HG03565 (cell line): ENCODE measurements around the gene KRTAP22-2.

Experiments
- ATAC-seq: cut with Tn5 transposase; IDR thresholded peaks from one replicate; pipeline ENCODE4 v1.9.1; 2021; ENCODE audit warnings: mild to moderate bottlenecking, moderate library complexity; ENCODE audit not compliant: unreplicated experiment

The KRTAP22-2 gene

GRCh38 chr21:30590297-30590696 lies at the start of gene KRTAP22-2:
TSS of gene KRTAP22-2 (minus strand) at chr21:30590397.
- no peak for ATAC-seq

GRCh38 chr21:30638686-30639085 lies 48.5 kb upstream of the KRTAP22-2 start:
- ATAC-seq = no peak

GRCh38 chr21:30634906-30635305 lies 44.7 kb upstream of the KRTAP22-2 start, which contains the start of gene KRTAP20-2:
TSS of gene KRTAP20-2 (plus strand) at chr21:30635206. CDS start at chr21:30635264, 58 bp downstream.
- ATAC-seq = no peak

GRCh38 chr21:30629200-30629599 lies 39.0 kb upstream of the KRTAP22-2 start:
- ATAC-seq = no peak

- ATAC-seq = no peak
Observed at GRCh38 chr21:30628109-30628508, 37.9 kb upstream of the KRTAP22-2 start.

GRCh38 chr21:30625449-30626165 lies 35.4 kb upstream of the KRTAP22-2 start:
- ATAC-seq = no peak

GRCh38 chr21:30623362-30623761 lies 33.2 kb upstream of the KRTAP22-2 start:
- ATAC-seq = no peak

GRCh38 chr21:30620522-30620921 lies 30.3 kb upstream of the KRTAP22-2 start, which contains the start of gene KRTAP20-4:
TSS of gene KRTAP20-4 (plus strand) at chr21:30620627.
- ATAC-seq = no peak

GRCh38 chr21:30620080-30620479 lies 29.9 kb upstream of the KRTAP22-2 start:
- ATAC-seq = no peak

- no peak for ATAC-seq
Observed at GRCh38 chr21:30616125-30616524, 25.9 kb upstream of the KRTAP22-2 start, which contains the start of gene KRTAP20-1. TSS of gene KRTAP20-1 (plus strand) at chr21:30616425. CDS start at chr21:30616455, 30 bp downstream.

GRCh38 chr21:30615199-30615598 lies 25.0 kb upstream of the KRTAP22-2 start:
- ATAC-seq = no peak

- ATAC-seq = no peak
Observed at GRCh38 chr21:30613836-30614235, 23.6 kb upstream of the KRTAP22-2 start, which contains the start of gene KRTAP6-1. TSS of gene KRTAP6-1 (minus strand) at chr21:30613930. CDS start at chr21:30613904, 26 bp downstream.

GRCh38 chr21:30612132-30612531 lies 21.9 kb upstream of the KRTAP22-2 start:
- ATAC-seq = no peak

- ATAC-seq = no peak
Observed at GRCh38 chr21:30605968-30606367, 15.8 kb upstream of the KRTAP22-2 start.

GRCh38 chr21:30600787-30601186 lies 10.6 kb upstream of the KRTAP22-2 start, which contains the start of gene KRTAP22-1:
TSS of gene KRTAP22-1 (plus strand) at chr21:30601087.
- no peak for ATAC-seq

- ATAC-seq = no peak
Observed at GRCh38 chr21:30598802-30599201, 8.6 kb upstream of the KRTAP22-2 start, which contains the start of gene KRTAP6-2. TSS of gene KRTAP6-2 (minus strand) at chr21:30598902. CDS start at chr21:30598874, 28 bp downstream.

GRCh38 chr21:30592140-30592539 lies 1.9 kb upstream of the KRTAP22-2 start, which contains the start of gene KRTAP6-3:
TSS of gene KRTAP6-3 (plus strand) at chr21:30592440. CDS start at chr21:30592446, 6 bp downstream.
- no peak for ATAC-seq

- no peak for ATAC-seq
Observed at GRCh38 chr21:30582870-30583269, 7.3 kb downstream of the KRTAP22-2 start.

- ATAC-seq = no peak
Observed at GRCh38 chr21:30580132-30580531, 10.1 kb downstream of the KRTAP22-2 start.

- ATAC-seq = no peak
Observed at GRCh38 chr21:30579346-30579745, 10.9 kb downstream of the KRTAP22-2 start.

- ATAC-seq = no peak
Observed at GRCh38 chr21:30577766-30578165, 12.4 kb downstream of the KRTAP22-2 start.

- no peak for ATAC-seq
Observed at GRCh38 chr21:30567617-30568016, 22.6 kb downstream of the KRTAP22-2 start.
